ENCODE measurements around the gene FBLL1. TPM values are rescaled to one million over a fixed set of nuclear protein-coding genes. Genes with fewer than 3 reads are reported as not detected.

The FBLL1 gene
- total RNA-seq, 1 donor from 2014 or later, result 4.5 TPM

- Histone ChIP-seq H3K36me3 (ENCODE audit: insufficient read depth, low read length) (no peaks in the 10 kb centered on the region), H3K27me3 (ENCODE audit: insufficient read depth, low read length) (no peaks in the 10 kb centered on the region), H3K9ac (ENCODE audit: low read length) (no peak overlapping the region), H3K4me1 (ENCODE audit: insufficient read depth, low read length) (peaks cover 18% of the 10 kb centered on the region), H3K4me3 (ENCODE audit: insufficient read depth, low read depth, low read length) (no peak overlapping the region), H2AFZ (ENCODE audit: low read depth, low read length) (no peak overlapping the region), H3K27ac (ENCODE audit: low read depth, low read length) (no peak overlapping the region), H3K79me2 (ENCODE audit: insufficient read depth, low read length) (peaks cover 1% of the 10 kb centered on the region), H3K9me3 (ENCODE audit: insufficient read depth, low read depth, low read length) (no peaks in the 10 kb centered on the region), H4K20me1 (ENCODE audit: insufficient read depth, low read length) (no peaks in the 10 kb centered on the region), H3K4me2 (ENCODE audit: low read length) (no peak overlapping the region)
- Mint-ChIP-seq H3K27me3 (ENCODE audit: low read depth, unreplicated experiment) (no peaks in the 10 kb centered on the region), H3K4me1 (ENCODE audit: low read depth, unreplicated experiment) (peaks cover 16% of the 10 kb centered on the region), H3K27ac (ENCODE audit: unreplicated experiment) (no peak overlapping the region), H3K9me3 (ENCODE audit: unreplicated experiment) (no peaks in the 10 kb centered on the region), H3K4me3 (ENCODE audit: unreplicated experiment) (no peak overlapping the region), H3K36me3 (ENCODE audit: low read depth, unreplicated experiment) (no peaks in the 10 kb centered on the region)
- no peak for TF ChIP-seq CTCF (IDR thresholded peaks at IDR 0.05; ENCODE audit: insufficient read depth, low read depth, low read length)
- no peak for TF ChIP-seq EZH2 (IDR thresholded peaks at IDR 0.05; ENCODE audit: insufficient read depth, low read length)
- DNase-seq (ENCODE audit: low read depth) (no peak), FAIRE-seq (no peak)
Observed at GRCh38 chr5:168481330-168481788, 47.7 kb upstream of the FBLL1 start.

- Mint-ChIP-seq H3K27me3 (ENCODE audit: low read depth, unreplicated experiment) (no peaks in the 10 kb centered on the region), H3K36me3 (ENCODE audit: low read depth, unreplicated experiment) (no peaks in the 10 kb centered on the region), H3K4me1 (ENCODE audit: low read depth, unreplicated experiment) (peaks cover 9% of the 10 kb centered on the region), H3K4me3 (ENCODE audit: unreplicated experiment) (no peak overlapping the region), H3K27ac (ENCODE audit: unreplicated experiment) (no peak overlapping the region), H3K9me3 (ENCODE audit: unreplicated experiment) (no peaks in the 10 kb centered on the region)
- Histone ChIP-seq H3K36me3 (ENCODE audit: insufficient read depth, low read length) (no peaks in the 10 kb centered on the region), H3K27me3 (ENCODE audit: insufficient read depth, low read length) (no peaks in the 10 kb centered on the region), H3K4me2 (ENCODE audit: low read length) (no peak overlapping the region), H3K9me3 (ENCODE audit: insufficient read depth, low read depth, low read length) (no peaks in the 10 kb centered on the region), H3K9ac (ENCODE audit: low read length) (no peak overlapping the region), H2AFZ (ENCODE audit: low read depth, low read length) (no peak overlapping the region), H3K79me2 (ENCODE audit: insufficient read depth, low read length) (peaks cover 10% of the 10 kb centered on the region), H3K27ac (ENCODE audit: low read depth, low read length) (no peak overlapping the region), H4K20me1 (ENCODE audit: insufficient read depth, low read length) (peaks cover 3% of the 10 kb centered on the region), H3K4me3 (ENCODE audit: insufficient read depth, low read depth, low read length) (no peak overlapping the region), H3K4me1 (ENCODE audit: insufficient read depth, low read length) (peaks cover 13% of the 10 kb centered on the region)
- FAIRE-seq, result no peak
- no peak for TF ChIP-seq CTCF (IDR thresholded peaks at IDR 0.05; ENCODE audit: insufficient read depth, low read depth, low read length)
- TF ChIP-seq EZH2 (IDR thresholded peaks at IDR 0.05; ENCODE audit: insufficient read depth, low read length), result no peak
- no peak for DNase-seq (ENCODE audit: low read depth)
Observed at GRCh38 chr5:168482361-168482760, 46.7 kb upstream of the FBLL1 start.

- Histone ChIP-seq H2AFZ (ENCODE audit: low read depth, low read length) (peak within 1 kb of the TSS; percentile 90), H3K27me3 (ENCODE audit: insufficient read depth, low read length) (no peaks in the 10 kb centered on the region), H3K36me3 (ENCODE audit: insufficient read depth, low read length) (peaks cover 25% of the 10 kb centered on the region), H3K9me3 (ENCODE audit: insufficient read depth, low read depth, low read length) (no peaks in the 10 kb centered on the region), H3K9ac (ENCODE audit: low read length) (peak within 1 kb of the TSS; percentile 96), H3K4me2 (ENCODE audit: low read length) (peak within 1 kb of the TSS; percentile 90), H4K20me1 (ENCODE audit: insufficient read depth, low read length) (peaks cover 37% of the 10 kb centered on the region), H3K4me1 (ENCODE audit: insufficient read depth, low read length) (peaks cover 8% of the 10 kb centered on the region), H3K4me3 (ENCODE audit: insufficient read depth, low read depth, low read length) (peak within 1 kb of the TSS; percentile 100), H3K27ac (ENCODE audit: low read depth, low read length) (peak within 1 kb of the TSS; percentile 83), H3K79me2 (ENCODE audit: insufficient read depth, low read length) (peaks cover 48% of the 10 kb centered on the region)
- H3K36me3 Mint-ChIP-seq (ENCODE audit: low read depth, unreplicated experiment), result peaks cover 8% of the 10 kb centered on the region
- H3K9me3 Mint-ChIP-seq (ENCODE audit: unreplicated experiment), result no peaks in the 10 kb centered on the region
- H3K27me3 Mint-ChIP-seq (ENCODE audit: low read depth, unreplicated experiment), result no peaks in the 10 kb centered on the region
- peak within 1 kb of the TSS; percentile 95 for H3K27ac Mint-ChIP-seq (ENCODE audit: unreplicated experiment)
- no peak for FAIRE-seq
- peak within 1 kb of the TSS; percentile 100 for H3K4me3 Mint-ChIP-seq (ENCODE audit: unreplicated experiment)
- TF ChIP-seq CTCF (IDR thresholded peaks at IDR 0.05; ENCODE audit: insufficient read depth, low read depth, low read length) (peak; percentile 83), EZH2 (IDR thresholded peaks at IDR 0.05; ENCODE audit: insufficient read depth, low read length) (no peak)
- peaks cover 11% of the 10 kb centered on the region for H3K4me1 Mint-ChIP-seq (ENCODE audit: low read depth, unreplicated experiment)
- peak; percentile 85 for DNase-seq (ENCODE audit: low read depth)
Observed at GRCh38 chr5:168486136-168486879, 42.8 kb upstream of the FBLL1 start, which contains the start of gene RARS1. TSS of gene RARS1 (plus strand) at chr5:168486471. CDS start at chr5:168486499, 28 bp downstream.
